Panc1 (cell line): ENCODE data around the gene FOXN4.

ENCODE experiments used
- CTCF ChIP-seq: fragments of 450-650 bp; IDR thresholded peaks from 2 replicates; pipeline ENCODE4 v1.5.1; 2017; ENCODE audit warnings: mild to moderate bottlenecking
- POLR2AphosphoS5 ChIP-seq: IDR thresholded peaks from 2 replicates; pipeline ENCODE4 v1.6.1; 2012; ENCODE audit warnings: mild to moderate bottlenecking, low read depth, low read length, moderate library complexity
- REST ChIP-seq, 2 experiments: IDR thresholded peaks; 2 replicates each; pipeline ENCODE4 v1.6.1; 2011 to 2012; ENCODE audit warnings: low read depth in 2 of 2, control low read depth in 1 of 2, low read length in 1 of 2, mild to moderate bottlenecking in 1 of 2, moderate library complexity in 1 of 2; ENCODE audit not compliant: insufficient read depth in 1 of 2
- SIN3A ChIP-seq: IDR thresholded peaks from 2 replicates; pipeline ENCODE4 v1.6.1; 2012; ENCODE audit warnings: low read depth, mild to moderate bottlenecking, low read length, moderate library complexity, borderline replicate concordance; ENCODE audit not compliant: insufficient read depth
- TCF7L2 ChIP-seq: IDR thresholded peaks from 2 replicates; pipeline ENCODE4 v1.6.1; 2011; ENCODE audit warnings: mild to moderate bottlenecking, low read depth, low read length, inconsistent platforms

DNA sequence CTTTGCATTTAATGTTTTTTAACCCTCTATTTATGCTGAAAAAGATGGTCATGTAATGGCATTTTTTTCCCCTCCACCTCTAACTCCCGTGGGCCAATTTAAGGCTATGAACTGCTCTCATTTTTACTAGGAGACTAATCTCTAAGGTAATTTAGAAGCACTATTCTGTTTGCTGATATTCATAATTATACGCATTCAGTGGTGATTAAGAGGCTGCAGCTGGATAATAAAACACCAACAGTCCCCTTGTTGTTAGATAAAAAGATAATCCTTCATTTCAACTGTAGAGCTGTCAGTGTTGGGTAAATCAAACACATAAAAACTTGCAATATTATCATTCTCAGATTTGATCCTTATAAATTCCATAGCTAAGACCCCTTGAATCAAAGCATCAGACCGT, 47.5 kb upstream of the FOXN4 start:
- TF ChIP-seq CTCF, result no peak
- TF ChIP-seq SIN3A, result no peak
- no peak for TF ChIP-seq POLR2AphosphoS5
- no peak for TF ChIP-seq REST (IDR thresholded peaks at IDR 0.05; ENCODE audit: insufficient read depth in 1 of 2, low read depth in 2 of 2, low read length in 1 of 2)
- TF ChIP-seq TCF7L2, result no peak
